ENCODE measurements around the gene FBXL17. TPM values are rescaled to one million over a fixed set of nuclear protein-coding genes. Genes with fewer than 3 reads are reported as not detected.

FBXL17 gene
- total and polyA plus RNA-seq, 4 donors, result 2.1 to 14.1 (median 6.3) TPM

- 100% methylated on average over 1 of the region's 1 CpG for whole genome bisulfite sequencing
- Histone ChIP-seq H3K9me3 (ENCODE audit: control insufficient read depth in 4 of 4, low read length in 3 of 4) (no peaks in the 10 kb centered on the region), H3K9ac (ENCODE audit: low read depth in 1 of 2, low read length in 2 of 2) (no peak overlapping the region), H3K4me1 (ENCODE audit: control insufficient read depth in 4 of 4, insufficient read depth in 4 of 4, low read length in 3 of 4) (no peaks in the 10 kb centered on the region), H3K27ac (ENCODE audit: low read depth in 1 of 2, low read length in 2 of 2) (no peak overlapping the region), H3K36me3 (ENCODE audit: control insufficient read depth in 4 of 4, insufficient read depth in 3 of 4, low read depth in 1 of 4, low read length in 3 of 4) (no peaks in the 10 kb centered on the region), H3K27me3 (ENCODE audit: control insufficient read depth in 4 of 4, insufficient read depth in 4 of 4, low read length in 3 of 4) (no peaks in the 10 kb centered on the region), H3K4me3 (ENCODE audit: low read depth in 1 of 3, low read length in 3 of 3) (no peak overlapping the region)
- TF ChIP-seq HNF4G (IDR thresholded peaks at IDR 0.05) (no peak), REST (IDR thresholded peaks at IDR 0.05) (no peak), ZBTB33 (IDR thresholded peaks at IDR 0.05) (no peak), ATF3 (IDR thresholded peaks at IDR 0.05) (no peak), NR2F2 (IDR thresholded peaks at IDR 0.05) (no peak), MAX (IDR thresholded peaks at IDR 0.05) (no peak), RAD21 (IDR thresholded peaks at IDR 0.05) (no peak), EGR1 (IDR thresholded peaks at IDR 0.05; ENCODE audit: low read depth in 2 of 2) (no peak), FOXA1 (IDR thresholded peaks at IDR 0.05) (no peak)
- DNase-seq (ENCODE audit: low spot score), result no peak
Measured at GRCh38 chr5:108129129-108129528, 252.8 kb downstream of the FBXL17 start.

- H3K9ac ChIP-seq (ENCODE audit: low read depth in 1 of 2, low read length in 2 of 2), result no peak overlapping the region
- H3K4me1 ChIP-seq (ENCODE audit: control insufficient read depth in 4 of 4, insufficient read depth in 4 of 4, low read length in 3 of 4), result no peaks in the 10 kb centered on the region
- WGBS, result 70% methylated on average over 3 of the region's 3 CpGs
- H3K27ac ChIP-seq (ENCODE audit: low read depth in 1 of 2, low read length in 2 of 2), result no peak overlapping the region
- no peaks in the 10 kb centered on the region for H3K27me3 ChIP-seq (ENCODE audit: control insufficient read depth in 4 of 4, insufficient read depth in 4 of 4, low read length in 3 of 4)
- no peak overlapping the region for H3K4me3 ChIP-seq (ENCODE audit: low read depth in 1 of 3, low read length in 3 of 3)
- H3K36me3 ChIP-seq (ENCODE audit: control insufficient read depth in 4 of 4, insufficient read depth in 3 of 4, low read depth in 1 of 4, low read length in 3 of 4), result no peaks in the 10 kb centered on the region
- H3K9me3 ChIP-seq (ENCODE audit: control insufficient read depth in 4 of 4, low read length in 3 of 4), result no peaks in the 10 kb centered on the region
- no peak for TF ChIP-seq TAF1 (conservative IDR thresholded peaks at IDR 0.05)
- peak in 1 of 2 donors; percentile 30 for TF ChIP-seq HNF4A (conservative IDR thresholded peaks at IDR 0.05)
- no peak for DNase-seq (ENCODE audit: low spot score)
Measured at GRCh38 chr5:108125771-108126511, 256.0 kb downstream of the FBXL17 start.

- Histone ChIP-seq H3K27ac (ENCODE audit: low read depth in 1 of 2, low read length in 2 of 2) (no peak overlapping the region), H3K4me3 (ENCODE audit: low read depth in 1 of 3, low read length in 3 of 3) (no peak overlapping the region)
- WGBS, result 92% methylated on average over 4 of the region's 4 CpGs
Measured at GRCh38 chr5:108124596-108124995, 257.3 kb downstream of the FBXL17 start.

More at GRCh38 chr5:108124596-108124995, 257.3 kb downstream of the FBXL17 start:
- no peak for TF ChIP-seq REST (IDR thresholded peaks at IDR 0.05)
- TF ChIP-seq ZBTB33 (IDR thresholded peaks at IDR 0.05), result no peak
- no peak for TF ChIP-seq MAX (IDR thresholded peaks at IDR 0.05)
- H3K4me1 ChIP-seq (ENCODE audit: control insufficient read depth in 4 of 4, insufficient read depth in 4 of 4, low read length in 3 of 4), result no peaks in the 10 kb centered on the region
- no peaks in the 10 kb centered on the region for H3K27me3 ChIP-seq (ENCODE audit: control insufficient read depth in 4 of 4, insufficient read depth in 4 of 4, low read length in 3 of 4)
- H3K36me3 ChIP-seq (ENCODE audit: control insufficient read depth in 4 of 4, insufficient read depth in 3 of 4, low read depth in 1 of 4, low read length in 3 of 4), result no peaks in the 10 kb centered on the region
- H3K9me3 ChIP-seq (ENCODE audit: control insufficient read depth in 4 of 4, low read length in 3 of 4), result no peaks in the 10 kb centered on the region
- no peak for DNase-seq (ENCODE audit: low spot score)
- H3K9ac ChIP-seq (ENCODE audit: low read depth in 1 of 2, low read length in 2 of 2), result no peak overlapping the region

Measured in liver (tissue), 9 donors.